ENCODE results near the gene REX1BD.
"Not testable (repeated sequence)": the region's sequence is repeated elsewhere in the genome, so short reads cannot be mapped to it uniquely, and the experiment has no call there.

Gene REX1BD

DNA sequence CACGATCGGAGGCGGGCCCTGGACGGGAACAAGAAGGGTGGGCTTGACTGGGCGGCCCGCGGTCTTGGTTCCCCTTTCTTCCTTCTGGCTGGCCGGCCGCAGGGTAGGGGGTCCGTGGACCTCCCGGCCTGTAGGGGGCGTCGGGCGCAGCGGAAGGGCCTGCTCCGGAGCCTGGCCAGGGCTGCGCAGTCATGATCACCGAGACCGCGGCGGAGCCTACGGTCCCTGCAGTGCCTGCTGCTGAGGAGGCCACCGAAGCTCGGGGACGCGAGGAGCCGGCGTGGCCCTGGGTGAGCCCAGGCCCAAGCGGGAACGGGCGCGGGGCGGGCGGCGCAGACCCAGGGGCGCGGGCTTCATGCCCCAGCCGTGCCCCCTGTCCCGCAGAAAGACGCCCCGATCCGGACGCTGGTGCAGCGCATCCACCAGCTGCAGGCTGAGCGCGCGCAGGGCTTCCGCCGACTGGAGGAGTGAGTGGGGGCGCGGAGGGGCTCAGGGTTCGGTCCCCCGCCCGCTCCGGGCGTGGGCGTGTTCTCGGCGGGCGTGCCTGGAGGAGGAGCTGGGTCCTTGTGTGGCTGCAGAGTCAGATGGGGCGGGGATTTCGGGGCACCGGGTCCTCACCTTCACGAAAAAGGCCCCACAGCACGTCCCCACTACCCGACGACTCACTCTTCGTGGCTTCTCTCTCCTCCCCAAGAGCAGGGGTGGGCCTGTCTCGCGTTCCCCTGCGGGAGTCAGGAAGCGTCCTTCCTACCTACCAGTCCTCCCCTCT is at the start of gene REX1BD:
Gene REX1BD, plus strand, starts transcription at position 188 of the 769 bp plus-strand sequence. Its CDS starts 4 bp downstream, at position 192.
- Histone ChIP-seq H3K9ac (peak within 1 kb of the TSS; percentile 64), H3K27ac (peak within 1 kb of the TSS; percentile 74), H3K4me2 (ENCODE audit: low read length) (peak within 1 kb of the TSS; percentile 72), H3K36me3 (ENCODE audit: control insufficient read depth, insufficient read depth, low read length) (no peaks in the 10 kb centered on the region), H3K27me3 (ENCODE audit: control insufficient read depth, insufficient read depth, low read length) (no peaks in the 10 kb centered on the region), H3K4me3 (ENCODE audit: low read depth, low read length) (peak within 1 kb of the TSS; percentile 73), H3K4me1 (no peaks in the 10 kb centered on the region), H3K9me3 (ENCODE audit: control insufficient read depth, low read length) (no peaks in the 10 kb centered on the region), H3K79me2 (no peaks in the 10 kb centered on the region), H2AFZ (peak within 1 kb of the TSS; percentile 99)
- TF ChIP-seq, protein P1, sequence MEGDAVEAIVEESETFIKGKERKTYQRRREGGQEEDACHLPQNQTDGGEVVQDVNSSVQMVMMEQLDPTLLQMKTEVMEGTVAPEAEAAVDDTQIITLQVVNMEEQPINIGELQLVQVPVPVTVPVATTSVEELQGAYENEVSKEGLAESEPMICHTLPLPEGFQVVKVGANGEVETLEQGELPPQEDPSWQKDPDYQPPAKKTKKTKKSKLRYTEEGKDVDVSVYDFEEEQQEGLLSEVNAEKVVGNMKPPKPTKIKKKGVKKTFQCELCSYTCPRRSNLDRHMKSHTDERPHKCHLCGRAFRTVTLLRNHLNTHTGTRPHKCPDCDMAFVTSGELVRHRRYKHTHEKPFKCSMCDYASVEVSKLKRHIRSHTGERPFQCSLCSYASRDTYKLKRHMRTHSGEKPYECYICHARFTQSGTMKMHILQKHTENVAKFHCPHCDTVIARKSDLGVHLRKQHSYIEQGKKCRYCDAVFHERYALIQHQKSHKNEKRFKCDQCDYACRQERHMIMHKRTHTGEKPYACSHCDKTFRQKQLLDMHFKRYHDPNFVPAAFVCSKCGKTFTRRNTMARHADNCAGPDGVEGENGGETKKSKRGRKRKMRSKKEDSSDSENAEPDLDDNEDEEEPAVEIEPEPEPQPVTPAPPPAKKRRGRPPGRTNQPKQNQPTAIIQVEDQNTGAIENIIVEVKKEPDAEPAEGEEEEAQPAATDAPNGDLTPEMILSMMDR (IDR thresholded peaks at IDR 0.05): peak; percentile 82

DNA sequence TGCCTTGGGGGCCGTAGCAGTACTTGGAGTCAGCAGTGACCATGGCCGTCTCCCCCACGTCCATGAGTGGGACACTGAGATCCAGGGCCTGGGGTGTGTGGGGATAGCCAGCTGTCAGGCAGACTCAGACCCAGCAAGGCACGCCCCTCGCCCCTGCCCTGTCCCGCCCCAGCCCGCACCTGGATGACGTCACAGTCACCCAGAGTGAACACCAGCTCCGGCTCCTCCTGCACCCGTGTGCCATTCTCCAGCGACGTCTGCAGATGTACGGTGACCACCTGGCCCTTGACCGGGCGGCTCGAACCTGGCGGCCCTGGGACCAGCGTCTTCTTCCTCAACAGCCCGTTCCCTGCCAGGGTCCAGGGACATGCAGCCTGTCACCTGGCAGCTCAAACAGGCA is 49.2 kb upstream of the REX1BD start:
- Histone ChIP-seq H3K27me3 (ENCODE audit: control insufficient read depth, insufficient read depth, low read length) (no peaks in the 10 kb centered on the region), H3K36me3 (ENCODE audit: control insufficient read depth, insufficient read depth, low read length) (no peaks in the 10 kb centered on the region), H3K9ac (no peak overlapping the region), H3K79me2 (peaks cover 2% of the 10 kb centered on the region), H3K9me3 (ENCODE audit: control insufficient read depth, low read length) (no peaks in the 10 kb centered on the region), H3K4me1 (peaks cover 4% of the 10 kb centered on the region), H2AFZ (no peak overlapping the region), H3K27ac (no peak overlapping the region), H3K4me2 (ENCODE audit: low read length) (no peak overlapping the region), H3K4me3 (ENCODE audit: low read depth, low read length) (no peak overlapping the region)
- TF ChIP-seq, protein P1 (IDR thresholded peaks at IDR 0.05): no peak

DNA sequence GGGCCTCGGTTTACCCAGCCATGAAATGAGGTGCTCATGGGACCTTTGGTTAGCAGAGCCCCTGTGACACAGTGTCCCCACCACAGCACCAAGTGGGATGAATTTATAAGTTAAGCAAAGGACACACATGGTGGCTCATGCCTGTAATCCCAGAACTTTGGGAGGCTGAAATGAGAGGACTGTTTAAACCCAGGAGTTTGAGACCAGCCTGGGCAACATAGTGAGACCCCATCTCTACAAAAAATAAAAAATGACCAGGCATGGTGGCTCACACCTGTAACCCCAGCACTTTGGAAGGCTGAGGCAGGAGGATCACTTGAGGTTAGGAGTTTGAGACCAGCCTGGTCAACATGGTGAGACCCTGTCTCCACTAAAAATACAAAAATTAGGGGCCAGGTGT is 48.4 kb upstream of the REX1BD start:
- H3K4me1 ChIP-seq; H3K9ac ChIP-seq; H3K79me2 ChIP-seq; H3K27ac ChIP-seq; H3K27me3 ChIP-seq (ENCODE audit: control insufficient read depth, insufficient read depth, low read length); H3K4me2 ChIP-seq (ENCODE audit: low read length); H2AFZ ChIP-seq; H3K9me3 ChIP-seq (ENCODE audit: control insufficient read depth, low read length); H3K4me3 ChIP-seq (ENCODE audit: low read depth, low read length); H3K36me3 ChIP-seq (ENCODE audit: control insufficient read depth, insufficient read depth, low read length): not testable (repeated sequence)

DNA sequence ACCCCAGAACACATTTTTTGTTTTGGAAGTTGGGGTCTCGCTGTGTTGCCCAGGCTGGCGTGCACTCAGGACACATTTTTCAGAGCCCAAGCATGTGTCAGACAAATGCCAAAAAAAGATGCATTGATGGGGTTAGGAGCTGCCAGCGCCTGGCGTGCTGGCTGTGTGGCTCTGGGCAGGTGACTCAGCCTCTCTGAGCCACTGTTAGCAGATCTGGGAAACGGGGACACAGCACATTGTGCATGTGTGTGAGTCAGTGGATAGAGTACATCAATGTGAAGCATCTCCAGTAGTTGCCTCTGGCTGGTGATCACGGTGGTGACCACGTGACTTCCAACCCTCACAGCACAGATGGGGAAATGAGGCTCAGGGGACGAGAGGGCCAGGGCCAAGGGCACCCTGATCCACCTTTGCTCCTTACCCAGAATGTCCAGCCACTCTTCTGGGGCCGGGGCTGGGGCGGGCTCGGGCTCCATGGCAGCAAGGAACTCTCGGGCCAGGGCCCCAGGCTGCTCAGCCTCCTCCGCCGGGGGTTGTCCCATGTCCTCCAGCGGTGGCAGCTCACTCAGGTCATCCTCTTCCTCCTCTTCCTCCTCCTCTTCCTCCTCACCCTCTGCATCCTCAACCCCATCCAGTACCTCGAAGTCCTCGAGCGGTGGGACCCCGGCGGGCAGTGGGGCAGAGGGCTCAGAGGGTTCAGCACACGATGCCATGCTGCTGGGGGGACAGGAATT is 47.2 kb upstream of the REX1BD start:
- no peak overlapping the region for H3K4me2 ChIP-seq (ENCODE audit: low read length)
- H3K4me1 ChIP-seq: peaks cover 4% of the 10 kb centered on the region
- H3K27me3 ChIP-seq (ENCODE audit: control insufficient read depth, insufficient read depth, low read length): no peaks in the 10 kb centered on the region
- no peak overlapping the region for H3K27ac ChIP-seq
- TF ChIP-seq, protein P1 (IDR thresholded peaks at IDR 0.05): no peak
- no peaks in the 10 kb centered on the region for H3K9me3 ChIP-seq (ENCODE audit: control insufficient read depth, low read length)
- no peak overlapping the region for H2AFZ ChIP-seq
- H3K4me3 ChIP-seq (ENCODE audit: low read depth, low read length): no peak overlapping the region
- H3K79me2 ChIP-seq: peaks cover 2% of the 10 kb centered on the region
- no peak overlapping the region for H3K9ac ChIP-seq
- no peaks in the 10 kb centered on the region for H3K36me3 ChIP-seq (ENCODE audit: control insufficient read depth, insufficient read depth, low read length)
